GM12878 (cell line): Measurements from ENCODE around the gene VASH1. TPM values are rescaled to one million over a fixed set of nuclear protein-coding genes. Genes with fewer than 3 reads are reported as not detected.

ENCODE experiments used
- ATAC-seq: fragments of 200-7000 bp; cut with Tn5 transposase; 3 replicates; pipeline ENCODE4 v1.9.1; 2020; ENCODE audit warnings: mild to moderate bottlenecking, moderate library complexity
- BruUV-seq: library from RNA; stranded (reverse); fragments of 400-500 nt; replicated peaks from 2 replicates; lab custom pipeline; 2021; lab: Mats Ljungman, UMichigan
- CTCF ChIA-PET: fragments of 300-600 bp; sonication (Branson Sonifier 250); formaldehyde crosslinking; extraction: SDS; loops from one replicate; lab custom pipeline; 2021; ENCODE audit warnings: inconsistent platforms; lab: Yijun Ruan, JAX
- POLR2A ChIA-PET: fragments of 350-600 bp; formaldehyde crosslinking; extraction: SDS; loops from one replicate; lab custom pipeline; 2021; ENCODE audit warnings: inconsistent platforms; lab: Charles Lee
- RAD21 ChIA-PET: fragments of 300-600 bp; sonication (Branson Sonifier 250); formaldehyde crosslinking; loops from one replicate; lab custom pipeline; 2023; ENCODE audit warnings: antibody characterized with exemption; ENCODE audit not compliant: unreplicated experiment; lab: Charles Lee
- SMC1A ChIA-PET: fragments of 300-600 bp; sonication (Branson Sonifier 250); formaldehyde crosslinking; loops from one replicate; lab custom pipeline; 2023; ENCODE audit not compliant: unreplicated experiment, uncharacterized antibody; lab: Charles Lee
- DNase-seq: peaks from one replicate; pipeline ENCODE4 v3.0.0-alpha.2; 2011; ENCODE audit warnings: low read depth, low spot score
- FAIRE-seq: peaks from 3 replicates; lab custom pipeline; 2011; peaks lifted over from hg19 to GRCh38; lab: Jason Lieb, UNC
- H2AFZ ChIP-seq: 2 replicates; pipeline ENCODE4 v1.6.0; 2011; ENCODE audit warnings: low read depth, low read length, control low read depth; ENCODE audit not compliant: control insufficient read depth
- H3K27ac ChIP-seq: 2 replicates; pipeline ENCODE4 v1.5.1; 2011; ENCODE audit warnings: control low read depth; ENCODE audit not compliant: control insufficient read depth, insufficient read depth
- H3K27me3 ChIP-seq, 2 experiments: replicated peaks in 1 of 2; 2 replicates each; pipeline versions ENCODE4 v1.6.0 to v1.6.1; 2011; ENCODE audit warnings: low read length in 1 of 2; ENCODE audit not compliant: control insufficient read depth in 2 of 2, insufficient read depth in 2 of 2
- H3K36me3 ChIP-seq, 2 experiments: 2 replicates each; pipeline ENCODE4 v1.5.1; 2011; ENCODE audit warnings: low read length in 1 of 2; ENCODE audit not compliant: control insufficient read depth in 2 of 2, insufficient read depth in 2 of 2
- H3K4me1 ChIP-seq: 2 replicates; pipeline ENCODE4 v1.6.1; 2011; ENCODE audit warnings: mild to moderate bottlenecking, low read length, moderate library complexity, mixed read lengths; ENCODE audit not compliant: control insufficient read depth, insufficient read depth
- H3K4me2 ChIP-seq: 2 replicates; pipeline ENCODE4 v1.6.0; 2011; ENCODE audit warnings: control low read depth; ENCODE audit not compliant: control insufficient read depth, insufficient read depth
- H3K4me3 ChIP-seq: fragments of 200-600 bp; sonication (generic); 2 replicates; pipeline ENCODE4 v1.5.1; 2016
- H3K79me2 ChIP-seq: 2 replicates; pipeline ENCODE4 v1.6.0; 2011; ENCODE audit warnings: low read length; ENCODE audit not compliant: control insufficient read depth, insufficient read depth
- H3K9ac ChIP-seq: 2 replicates; pipeline ENCODE4 v1.8.0; 2011; ENCODE audit warnings: low read length, control low read depth, mixed read lengths; ENCODE audit not compliant: control insufficient read depth, insufficient read depth
- H3K9me3 ChIP-seq: replicated peaks from 3 replicates; pipeline ENCODE4 v1.5.1; 2011; ENCODE audit warnings: mild to moderate bottlenecking, low read length; ENCODE audit not compliant: control insufficient read depth, insufficient read depth
- H4K20me1 ChIP-seq: 2 replicates; pipeline ENCODE4 v1.6.0; 2011; ENCODE audit not compliant: control insufficient read depth, insufficient read depth
- BRCA1 ChIP-seq: IDR thresholded peaks from 2 replicates; pipeline ENCODE4 v1.6.1; 2011; ENCODE audit warnings: low read depth, low read length, improper control_type of control experiment
- FOS ChIP-seq: IDR thresholded peaks from 3 replicates; pipeline ENCODE4 v1.6.1; 2011; ENCODE audit warnings: borderline replicate concordance; ENCODE audit not compliant: insufficient read length; ENCODE audit errors: extremely low read depth
- FOXM1 ChIP-seq: IDR thresholded peaks from 2 replicates; pipeline ENCODE4 v1.6.1; 2012; ENCODE audit warnings: low read depth, mild to moderate bottlenecking, inconsistent platforms, low read length, moderate library complexity
- MAX ChIP-seq: IDR thresholded peaks from 2 replicates; pipeline ENCODE4 v1.6.1; 2012; ENCODE audit warnings: low read depth, low read length, improper control_type of control experiment
- MTA2 ChIP-seq: fragments of 450-650 bp; IDR thresholded peaks from 2 replicates; pipeline ENCODE4 v1.6.1; 2016; ENCODE audit warnings: low read depth, mild to moderate bottlenecking, moderate library complexity
- NKRF ChIP-seq: fragments of 450-650 bp; conservative IDR thresholded peaks from 2 replicates; pipeline ENCODE4 v1.6.1; 2017; ENCODE audit warnings: mild to moderate bottlenecking, moderate library complexity
- POLR2A ChIP-seq: IDR thresholded peaks from 2 replicates; pipeline ENCODE4 v1.6.1; 2011; ENCODE audit warnings: low read depth, mild to moderate bottlenecking, low read length
- RAD21 ChIP-seq: IDR thresholded peaks from 2 replicates; pipeline ENCODE4 v1.6.1; 2011; ENCODE audit warnings: mild to moderate bottlenecking, low read depth, low read length, moderate library complexity; ENCODE audit not compliant: insufficient read depth
- RAD51 ChIP-seq: fragments of 450-650 bp; IDR thresholded peaks from 2 replicates; pipeline ENCODE4 v1.6.1; 2016; ENCODE audit warnings: moderate library complexity, mild to moderate bottlenecking, inconsistent platforms
- RELA ChIP-seq: fragments of 450-650 bp; IDR thresholded peaks from 2 replicates; pipeline ENCODE4 v1.8.0; 2014; ENCODE audit warnings: borderline replicate concordance; ENCODE audit not compliant: partially characterized antibody
- SMAD5 ChIP-seq: IDR thresholded peaks from 2 replicates; pipeline ENCODE4 v1.6.1; 2016; ENCODE audit warnings: antibody characterized with exemption, low read depth
- SMARCA5 ChIP-seq: fragments of 450-650 bp; IDR thresholded peaks from 2 replicates; pipeline ENCODE4 v1.6.1; 2017; ENCODE audit warnings: mild to moderate bottlenecking
- SUPT20H ChIP-seq: IDR thresholded peaks from 2 replicates; pipeline ENCODE4 v1.6.1; 2011; ENCODE audit warnings: low read depth, mild to moderate bottlenecking, low read length, moderate library complexity, borderline replicate concordance; ENCODE audit not compliant: control insufficient read depth
- TCF12 ChIP-seq: IDR thresholded peaks from 2 replicates; pipeline ENCODE4 v1.6.1; 2011; ENCODE audit warnings: low read depth, mild to moderate bottlenecking, low read length
- TCF7 ChIP-seq: IDR thresholded peaks from 2 replicates; pipeline ENCODE4 v1.6.1; 2014; ENCODE audit warnings: antibody characterized with exemption, borderline replicate concordance
- WGBS: methylation state at CpG from one replicate; pipeline ENCODE4 v1.1.6; 2016; ENCODE audit warnings: low lambda C conversion rate; ENCODE audit not compliant: insufficient replicate concordance, insufficient coverage; ENCODE audit errors: missing lambda C conversion rate; 5-methylcytosine and 5-hydroxymethylcytosine counted together
- in situ Hi-C: fragments of 300-500 bp; cut with MboI; formaldehyde crosslinking; loops from 9 replicates; pipeline ENCODE4 v1.14.3; 2018; ENCODE audit warnings: mixed read lengths
- intact Hi-C: fragments of 100-400 bp; cut with micrococcal nuclease; formaldehyde crosslinking; loops from one replicate; pipeline ENCODE4 v1.14.2; 2022; ENCODE audit not compliant: unreplicated experiment
- polyA plus RNA-seq, 11 experiments: library from polyadenylated mRNA; depleted of rRNA in 4 of 11; unstranded in 6 of 11; stranded (reverse) in 5 of 11; fragments of >200 nt; fragmentation: Nextera tagmentation in 4 of 11; fragmentation: Illumina TruSeq in 1 of 11; extraction: Ambion mirVana in 4 of 11; extraction: Trizol in 1 of 11; gene quantifications; 1 replicate in 1 of 11; 2 replicates in 10 of 11; pipeline versions ENCODE4 v1.2.1 to v1.2.3, GENCODE V29; 2011 to 2016; ENCODE audit warnings: inconsistent platforms in 2 of 11, missing spikeins in 2 of 11, low read depth in 1 of 11
- total RNA-seq, 4 experiments: library from RNA; depleted of rRNA in 3 of 4; stranded (reverse); fragments of >200 nt in 3 of 4; fragmentation: Illumina TruSeq in 1 of 4; extraction: Trizol in 1 of 4; gene quantifications; 2 replicates each; pipeline versions ENCODE4 v1.2.1 to v1.2.3, GENCODE V29; 2013 to 2021

Gene VASH1
- total and polyA plus RNA-seq, 10 of the 15 experiments (the other 5 are each of a cell fraction or from before 2014, with no cell fraction given): 0.06 to 2.3 (median 0.53) TPM

GRCh38 chr14:76726551-76726970 lies 34.7 kb upstream of the VASH1 start:
- H3K4me3 ChIP-seq: no peak overlapping the region
- no peak for TF ChIP-seq TCF12
- no peak for TF ChIP-seq FOXM1
- TF ChIP-seq SMAD5: no peak
- TF ChIP-seq RELA: no peak
- TF ChIP-seq POLR2A: no peak
- TF ChIP-seq MTA2: no peak
- no peak for TF ChIP-seq SUPT20H
- no peak for TF ChIP-seq SMARCA5
- TF ChIP-seq BRCA1: no peak
- no peak for TF ChIP-seq MAX
- TF ChIP-seq TCF7: no peak
- TF ChIP-seq FOS: no peak
- TF ChIP-seq RAD51: no peak
- TF ChIP-seq RAD21: no peak
- TF ChIP-seq NKRF: no peak
- no peak overlapping the region for H3K27ac ChIP-seq
- no peaks in the 10 kb centered on the region for H3K36me3 ChIP-seq
- no TSS peak for BruUV-seq
- ATAC-seq: no peak
- no peak overlapping the region for H3K9ac ChIP-seq
- FAIRE-seq: no peak
- intact Hi-C loops: no loop called here
- DNase-seq: no peak
- H3K27me3 ChIP-seq: no peaks in the 10 kb centered on the region; a peak in 1 of 4 replicates
- H2AFZ ChIP-seq: no peak overlapping the region
- ChIA-PET RAD21 (no interaction called here), SMC1A (no interaction called here), POLR2A (no interaction called here), CTCF (no interaction called here)
- no peaks in the 10 kb centered on the region for H3K9me3 ChIP-seq
- H3K4me1 ChIP-seq: no peaks in the 10 kb centered on the region
- H3K4me2 ChIP-seq: no peak overlapping the region
- H4K20me1 ChIP-seq: no peaks in the 10 kb centered on the region
- H3K79me2 ChIP-seq: no peaks in the 10 kb centered on the region
- in situ Hi-C loops: no loop called here
- 56% methylated on average over 11 of the region's 11 CpGs for WGBS
